SK-N-SH (cell line): ENCODE results near the gene SLC6A3. TPM values are rescaled to one million over a fixed set of nuclear protein-coding genes. Genes with fewer than 3 reads are reported as not detected.

Source experiments
- CTCF ChIA-PET: fragments of 300-600, 350-600 bp; formaldehyde crosslinking; extraction: SDS; loops from one replicate; lab custom pipeline; 2021; lab: Yijun Ruan, JAX
- POLR2A ChIA-PET: fragments of 350-600 bp; sonication (Branson Sonifier 250); formaldehyde crosslinking; extraction: SDS; loops from one replicate; lab custom pipeline; 2020; ENCODE audit warnings: antibody characterized with exemption, inconsistent platforms; lab: Yijun Ruan, JAX
- DNase-seq: peaks from one replicate; pipeline ENCODE4 v3.0.0; 2012
- H2AFZ ChIP-seq: fragments of 200-600 bp; sonication (generic); 2 replicates; pipeline ENCODE4 v1.8.1; 2016; ENCODE audit warnings: antibody characterized with exemption, mild to moderate bottlenecking, low read depth
- H3F3A ChIP-seq: fragments of 200-600 bp; sonication (generic); replicated peaks from 2 replicates; pipeline ENCODE3; 2016; ENCODE audit warnings: antibody characterized with exemption, mild to moderate bottlenecking; ENCODE audit not compliant: insufficient read depth
- H3K27ac ChIP-seq, 2 experiments: fragments of 200-500 bp in 1 of 2; fragments of 200-600 bp in 1 of 2; sonication (Bioruptor generic) in 1 of 2; sonication (generic), shearing (Covaris generic) in 1 of 2; 2 replicates each; pipeline versions ENCODE4 v1.5.1 to v1.6.1; 2014 to 2016; ENCODE audit warnings: low read depth in 2 of 2, inconsistent platforms in 1 of 2, low read length in 1 of 2, mild to moderate bottlenecking in 1 of 2, mixed read lengths in 1 of 2
- H3K27me3 ChIP-seq: fragments of 200-600 bp; sonication (generic), shearing (Covaris generic); 2 replicates; pipeline ENCODE4 v1.6.1; 2016; ENCODE audit warnings: mixed run types; ENCODE audit not compliant: insufficient read depth
- H3K36me3 ChIP-seq, 2 experiments: fragments of 200-500 bp in 1 of 2; fragments of 200-600 bp in 1 of 2; sonication (Bioruptor generic) in 1 of 2; sonication (generic) in 1 of 2; replicated peaks in 1 of 2; 2 replicates each; pipeline versions ENCODE3 to v1.5.1; 2014 to 2016; ENCODE audit warnings: low read length in 1 of 2, mild to moderate bottlenecking in 1 of 2; ENCODE audit not compliant: insufficient read depth in 2 of 2, control insufficient read depth in 1 of 2
- H3K4me1 ChIP-seq, 2 experiments: fragments of 200-500 bp in 1 of 2; fragments of 200-600 bp in 1 of 2; sonication (Bioruptor generic) in 1 of 2; sonication (generic), shearing (Covaris generic) in 1 of 2; 2 replicates each; pipeline versions ENCODE4 v1.5.1 to v1.6.1; 2014 to 2016; ENCODE audit warnings: low read depth in 1 of 2, low read length in 1 of 2, mixed run types in 1 of 2; ENCODE audit not compliant: insufficient read depth in 2 of 2, control insufficient read depth in 1 of 2
- H3K4me2 ChIP-seq: fragments of 200-600 bp; sonication (generic), shearing (Covaris generic); 2 replicates; pipeline ENCODE4 v1.6.1; 2017; ENCODE audit warnings: mixed run types
- H3K4me3 ChIP-seq, 2 experiments: fragments of 200-500 bp in 1 of 2; fragments of 200-600 bp in 1 of 2; sonication (Bioruptor generic) in 1 of 2; sonication (generic), shearing (Covaris generic) in 1 of 2; 2 replicates each; pipeline versions ENCODE4 v1.5.1 to v1.8.1; 2014 to 2016; ENCODE audit warnings: low read depth in 2 of 2, inconsistent platforms in 1 of 2, low read length in 1 of 2, mild to moderate bottlenecking in 1 of 2, mixed read lengths in 1 of 2, moderate library complexity in 1 of 2
- H3K79me2 ChIP-seq: fragments of 200-600 bp; sonication (generic); 2 replicates; pipeline ENCODE4 v1.8.1; 2017; ENCODE audit warnings: mild to moderate bottlenecking; ENCODE audit not compliant: insufficient read depth
- H3K9ac ChIP-seq: fragments of 200-600 bp; sonication (generic); 2 replicates; pipeline ENCODE4 v1.6.1; 2017; ENCODE audit warnings: mixed run types
- H3K9me2 ChIP-seq: fragments of 200-600 bp; sonication (generic); 2 replicates; pipeline ENCODE4 v1.6.1; 2017; ENCODE audit warnings: mixed run types
- H3K9me3 ChIP-seq: fragments of 200-600 bp; sonication (generic); 2 replicates; pipeline ENCODE4 v1.6.1; 2017; ENCODE audit warnings: mixed run types, mild to moderate bottlenecking, moderate library complexity
- H4K20me1 ChIP-seq: fragments of 200-600 bp; sonication (generic); 2 replicates; pipeline ENCODE4 v1.6.1; 2017; ENCODE audit warnings: mild to moderate bottlenecking, mixed run types; ENCODE audit not compliant: insufficient read depth
- ELF1 ChIP-seq: IDR thresholded peaks from 2 replicates; pipeline ENCODE4 v1.4.0; 2012
- FOSL2 ChIP-seq: IDR thresholded peaks from 2 replicates; pipeline ENCODE4 v1.4.0; 2012; ENCODE audit warnings: low read depth, mild to moderate bottlenecking, moderate library complexity, borderline replicate concordance
- FOXM1 ChIP-seq: IDR thresholded peaks from 2 replicates; pipeline ENCODE4 v1.4.0; 2012; ENCODE audit warnings: low read depth, mild to moderate bottlenecking
- GABPA ChIP-seq: IDR thresholded peaks from 2 replicates; pipeline ENCODE4 v1.4.0; 2012; ENCODE audit warnings: low read depth, mild to moderate bottlenecking
- MEF2A ChIP-seq: IDR thresholded peaks from 2 replicates; pipeline ENCODE4 v1.4.0; 2012; ENCODE audit warnings: low read depth, borderline replicate concordance
- MXI1 ChIP-seq: IDR thresholded peaks from 2 replicates; pipeline ENCODE4 v1.6.1; 2012; ENCODE audit warnings: mild to moderate bottlenecking, low read depth, low read length, improper control_type of control experiment
- NRF1 ChIP-seq: IDR thresholded peaks from 2 replicates; pipeline ENCODE4 v1.6.1; 2012; ENCODE audit warnings: low read depth, mild to moderate bottlenecking, low read length
- POLR2AphosphoS5 ChIP-seq: IDR thresholded peaks from 2 replicates; pipeline ENCODE4 v1.6.1; 2012; ENCODE audit warnings: low read depth, low read length
- RAD21 ChIP-seq: IDR thresholded peaks from 2 replicates; pipeline ENCODE4 v1.6.1; 2012; ENCODE audit warnings: mild to moderate bottlenecking, low read length
- RCOR1 ChIP-seq: fragments of 150-350 bp; IDR thresholded peaks from 2 replicates; pipeline ENCODE4 v1.6.1; 2017; ENCODE audit warnings: antibody characterized with exemption, low read length
- RFX5 ChIP-seq: IDR thresholded peaks from 2 replicates; pipeline ENCODE4 v1.6.1; 2012; ENCODE audit warnings: mild to moderate bottlenecking, improper control_type of control experiment, low read length
- SIN3A ChIP-seq: IDR thresholded peaks from 2 replicates; pipeline ENCODE4 v1.6.1; 2012; ENCODE audit warnings: low read depth, mild to moderate bottlenecking, low read length, moderate library complexity, borderline replicate concordance
- SMC3 ChIP-seq: IDR thresholded peaks from 2 replicates; pipeline ENCODE4 v1.6.1; 2012; ENCODE audit warnings: low read depth, low read length, improper control_type of control experiment
- TAF1 ChIP-seq: IDR thresholded peaks from 2 replicates; pipeline ENCODE4 v1.6.1; 2012; ENCODE audit warnings: low read depth, mild to moderate bottlenecking, low read length, moderate library complexity, borderline replicate concordance
- TEAD4 ChIP-seq: IDR thresholded peaks from 2 replicates; pipeline ENCODE4 v1.4.0; 2012; ENCODE audit warnings: mild to moderate bottlenecking, borderline replicate concordance; ENCODE audit not compliant: insufficient read depth
- WGBS: methylation state at CpG from one replicate; pipeline ENCODE4 v1.1.6; 2017; ENCODE audit warnings: low lambda C conversion rate; 5-methylcytosine and 5-hydroxymethylcytosine counted together
- polyA plus RNA-seq, 3 experiments: library from polyadenylated mRNA; depleted of rRNA; stranded (reverse); fragments of >200 nt; gene quantifications; 2 replicates each; pipeline ENCODE4 v1.2.3, GENCODE V29; 2012
- TF ChIP-seq, protein P1 (sequence below): IDR thresholded peaks from 2 replicates; pipeline ENCODE4 v1.6.1; 2012; ENCODE audit warnings: mild to moderate bottlenecking, low read depth, low read length, moderate library complexity
- TF ChIP-seq, protein P2 (sequence below): IDR thresholded peaks from 2 replicates; pipeline ENCODE4 v1.4.0; 2012; ENCODE audit warnings: low read depth
- TF ChIP-seq, protein P3 (sequence below): fragments of 200-600 bp; sonication (generic); IDR thresholded peaks from 2 replicates; pipeline ENCODE4 v1.6.1; 2017; ENCODE audit warnings: antibody characterized with exemption, mild to moderate bottlenecking, moderate library complexity
- TF ChIP-seq, protein P4 (sequence below): IDR thresholded peaks from 2 replicates; pipeline ENCODE4 v1.4.0; 2012; ENCODE audit warnings: low read depth, borderline replicate concordance
- TF ChIP-seq, protein P5 (sequence below): fragments of 150-350 bp; IDR thresholded peaks from 2 replicates; pipeline ENCODE4 v1.6.1; 2016; ENCODE audit warnings: mild to moderate bottlenecking, low read depth, low read length
- TF ChIP-seq, protein P6 (sequence below): IDR thresholded peaks from 2 replicates; pipeline ENCODE4 v1.4.0; 2012; ENCODE audit warnings: low read depth, borderline replicate concordance

The SLC6A3 gene
- polyA plus RNA-seq, 1 of the 3 experiments (the other 2 are of a cell fraction), result not detected

DNA sequence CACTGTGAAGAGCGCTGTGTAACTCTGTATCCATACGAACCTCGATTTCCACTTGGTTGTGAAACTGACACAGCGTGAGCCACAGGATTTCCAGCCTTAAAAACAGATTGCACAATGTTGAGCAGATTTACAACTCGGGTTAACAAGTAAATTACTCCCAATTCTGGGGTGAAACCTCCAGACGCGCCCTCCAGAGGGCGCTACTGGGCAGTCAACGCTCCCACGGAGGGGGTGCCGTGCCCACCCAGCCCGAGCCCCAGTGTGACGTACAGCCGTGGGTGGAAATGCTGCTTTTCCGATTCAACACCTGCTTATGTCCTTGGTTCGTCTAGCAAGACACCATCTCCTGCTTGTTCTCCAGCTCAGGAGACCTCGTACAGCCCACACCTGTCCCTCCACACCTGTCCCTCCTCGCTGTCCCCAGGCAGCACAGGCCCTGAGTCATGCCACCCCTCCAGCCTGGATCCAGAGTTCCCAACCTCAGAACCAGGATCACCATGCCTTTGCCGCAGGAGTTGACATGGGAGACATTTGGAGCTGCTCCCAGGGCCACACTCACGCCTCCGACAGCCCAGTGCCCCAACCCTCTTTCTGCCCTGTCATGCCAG lies 34.4 kb upstream of the SLC6A3 start:
- Histone ChIP-seq H3K36me3 (peaks cover 3 to 45% of the 10 kb centered on the region in 2 experiments), H4K20me1 (0 out of 2 replicates have a peak, but pooled peaks cover 4% of the 10 kb centered on the region), H3K27me3 (no peaks in the 10 kb centered on the region), H3K27ac (no peak overlapping the region), H3K4me1 (no peaks in the 10 kb centered on the region), H3K9ac (no peak overlapping the region), H3K4me3 (no peak overlapping the region; a peak in 1 of 4 replicates), H3K9me2 (no peaks in the 10 kb centered on the region), H3K79me2 (no peaks in the 10 kb centered on the region), H3K9me3 (no peaks in the 10 kb centered on the region), H2AFZ (no peak overlapping the region), H3F3A (no peaks in the 10 kb centered on the region), H3K4me2 (no peak overlapping the region)
- DNase-seq, result peak; percentile 87
- POLR2A ChIA-PET, result no interaction called here
- CTCF ChIA-PET, result interaction anchor here (0.6 to 4.8 kb wide), 15 partner anchors 9 to 173 kb away, joined by 3 to 32 read pairs (median 4); no protein-coding TSS in a partner anchor
- WGBS, result 77% methylated on average over 17 of the region's 21 CpGs
- TF ChIP-seq TAF1, result no peak
- no peak for TF ChIP-seq MEF2A
- TF ChIP-seq, protein P1, sequence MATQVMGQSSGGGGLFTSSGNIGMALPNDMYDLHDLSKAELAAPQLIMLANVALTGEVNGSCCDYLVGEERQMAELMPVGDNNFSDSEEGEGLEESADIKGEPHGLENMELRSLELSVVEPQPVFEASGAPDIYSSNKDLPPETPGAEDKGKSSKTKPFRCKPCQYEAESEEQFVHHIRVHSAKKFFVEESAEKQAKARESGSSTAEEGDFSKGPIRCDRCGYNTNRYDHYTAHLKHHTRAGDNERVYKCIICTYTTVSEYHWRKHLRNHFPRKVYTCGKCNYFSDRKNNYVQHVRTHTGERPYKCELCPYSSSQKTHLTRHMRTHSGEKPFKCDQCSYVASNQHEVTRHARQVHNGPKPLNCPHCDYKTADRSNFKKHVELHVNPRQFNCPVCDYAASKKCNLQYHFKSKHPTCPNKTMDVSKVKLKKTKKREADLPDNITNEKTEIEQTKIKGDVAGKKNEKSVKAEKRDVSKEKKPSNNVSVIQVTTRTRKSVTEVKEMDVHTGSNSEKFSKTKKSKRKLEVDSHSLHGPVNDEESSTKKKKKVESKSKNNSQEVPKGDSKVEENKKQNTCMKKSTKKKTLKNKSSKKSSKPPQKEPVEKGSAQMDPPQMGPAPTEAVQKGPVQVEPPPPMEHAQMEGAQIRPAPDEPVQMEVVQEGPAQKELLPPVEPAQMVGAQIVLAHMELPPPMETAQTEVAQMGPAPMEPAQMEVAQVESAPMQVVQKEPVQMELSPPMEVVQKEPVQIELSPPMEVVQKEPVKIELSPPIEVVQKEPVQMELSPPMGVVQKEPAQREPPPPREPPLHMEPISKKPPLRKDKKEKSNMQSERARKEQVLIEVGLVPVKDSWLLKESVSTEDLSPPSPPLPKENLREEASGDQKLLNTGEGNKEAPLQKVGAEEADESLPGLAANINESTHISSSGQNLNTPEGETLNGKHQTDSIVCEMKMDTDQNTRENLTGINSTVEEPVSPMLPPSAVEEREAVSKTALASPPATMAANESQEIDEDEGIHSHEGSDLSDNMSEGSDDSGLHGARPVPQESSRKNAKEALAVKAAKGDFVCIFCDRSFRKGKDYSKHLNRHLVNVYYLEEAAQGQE, result no peak
- TF ChIP-seq NRF1, result no peak
- TF ChIP-seq SMC3, result 0 out of 2 replicates have a peak, but pooled peaks have one; percentile 33
- TF ChIP-seq, protein P2, sequence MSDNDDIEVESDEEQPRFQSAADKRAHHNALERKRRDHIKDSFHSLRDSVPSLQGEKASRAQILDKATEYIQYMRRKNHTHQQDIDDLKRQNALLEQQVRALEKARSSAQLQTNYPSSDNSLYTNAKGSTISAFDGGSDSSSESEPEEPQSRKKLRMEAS, result no peak
- TF ChIP-seq GABPA, result no peak
- TF ChIP-seq FOXM1, result no peak
- TF ChIP-seq, protein P3, sequence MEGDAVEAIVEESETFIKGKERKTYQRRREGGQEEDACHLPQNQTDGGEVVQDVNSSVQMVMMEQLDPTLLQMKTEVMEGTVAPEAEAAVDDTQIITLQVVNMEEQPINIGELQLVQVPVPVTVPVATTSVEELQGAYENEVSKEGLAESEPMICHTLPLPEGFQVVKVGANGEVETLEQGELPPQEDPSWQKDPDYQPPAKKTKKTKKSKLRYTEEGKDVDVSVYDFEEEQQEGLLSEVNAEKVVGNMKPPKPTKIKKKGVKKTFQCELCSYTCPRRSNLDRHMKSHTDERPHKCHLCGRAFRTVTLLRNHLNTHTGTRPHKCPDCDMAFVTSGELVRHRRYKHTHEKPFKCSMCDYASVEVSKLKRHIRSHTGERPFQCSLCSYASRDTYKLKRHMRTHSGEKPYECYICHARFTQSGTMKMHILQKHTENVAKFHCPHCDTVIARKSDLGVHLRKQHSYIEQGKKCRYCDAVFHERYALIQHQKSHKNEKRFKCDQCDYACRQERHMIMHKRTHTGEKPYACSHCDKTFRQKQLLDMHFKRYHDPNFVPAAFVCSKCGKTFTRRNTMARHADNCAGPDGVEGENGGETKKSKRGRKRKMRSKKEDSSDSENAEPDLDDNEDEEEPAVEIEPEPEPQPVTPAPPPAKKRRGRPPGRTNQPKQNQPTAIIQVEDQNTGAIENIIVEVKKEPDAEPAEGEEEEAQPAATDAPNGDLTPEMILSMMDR, result peak; percentile 71
- no peak for TF ChIP-seq RCOR1
- TF ChIP-seq RAD21, result peak; percentile 39
- TF ChIP-seq, protein P4, sequence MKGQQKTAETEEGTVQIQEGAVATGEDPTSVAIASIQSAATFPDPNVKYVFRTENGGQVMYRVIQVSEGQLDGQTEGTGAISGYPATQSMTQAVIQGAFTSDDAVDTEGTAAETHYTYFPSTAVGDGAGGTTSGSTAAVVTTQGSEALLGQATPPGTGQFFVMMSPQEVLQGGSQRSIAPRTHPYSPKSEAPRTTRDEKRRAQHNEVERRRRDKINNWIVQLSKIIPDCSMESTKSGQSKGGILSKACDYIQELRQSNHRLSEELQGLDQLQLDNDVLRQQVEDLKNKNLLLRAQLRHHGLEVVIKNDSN, result no peak
- no peak for TF ChIP-seq RFX5
- TF ChIP-seq, protein P5, sequence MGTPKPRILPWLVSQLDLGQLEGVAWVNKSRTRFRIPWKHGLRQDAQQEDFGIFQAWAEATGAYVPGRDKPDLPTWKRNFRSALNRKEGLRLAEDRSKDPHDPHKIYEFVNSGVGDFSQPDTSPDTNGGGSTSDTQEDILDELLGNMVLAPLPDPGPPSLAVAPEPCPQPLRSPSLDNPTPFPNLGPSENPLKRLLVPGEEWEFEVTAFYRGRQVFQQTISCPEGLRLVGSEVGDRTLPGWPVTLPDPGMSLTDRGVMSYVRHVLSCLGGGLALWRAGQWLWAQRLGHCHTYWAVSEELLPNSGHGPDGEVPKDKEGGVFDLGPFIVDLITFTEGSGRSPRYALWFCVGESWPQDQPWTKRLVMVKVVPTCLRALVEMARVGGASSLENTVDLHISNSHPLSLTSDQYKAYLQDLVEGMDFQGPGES, result no peak
- TF ChIP-seq POLR2AphosphoS5, result no peak
- no peak for TF ChIP-seq FOSL2
- TF ChIP-seq SIN3A, result no peak
- TF ChIP-seq TEAD4, result no peak
- TF ChIP-seq ELF1, result no peak
- TF ChIP-seq, protein P6, sequence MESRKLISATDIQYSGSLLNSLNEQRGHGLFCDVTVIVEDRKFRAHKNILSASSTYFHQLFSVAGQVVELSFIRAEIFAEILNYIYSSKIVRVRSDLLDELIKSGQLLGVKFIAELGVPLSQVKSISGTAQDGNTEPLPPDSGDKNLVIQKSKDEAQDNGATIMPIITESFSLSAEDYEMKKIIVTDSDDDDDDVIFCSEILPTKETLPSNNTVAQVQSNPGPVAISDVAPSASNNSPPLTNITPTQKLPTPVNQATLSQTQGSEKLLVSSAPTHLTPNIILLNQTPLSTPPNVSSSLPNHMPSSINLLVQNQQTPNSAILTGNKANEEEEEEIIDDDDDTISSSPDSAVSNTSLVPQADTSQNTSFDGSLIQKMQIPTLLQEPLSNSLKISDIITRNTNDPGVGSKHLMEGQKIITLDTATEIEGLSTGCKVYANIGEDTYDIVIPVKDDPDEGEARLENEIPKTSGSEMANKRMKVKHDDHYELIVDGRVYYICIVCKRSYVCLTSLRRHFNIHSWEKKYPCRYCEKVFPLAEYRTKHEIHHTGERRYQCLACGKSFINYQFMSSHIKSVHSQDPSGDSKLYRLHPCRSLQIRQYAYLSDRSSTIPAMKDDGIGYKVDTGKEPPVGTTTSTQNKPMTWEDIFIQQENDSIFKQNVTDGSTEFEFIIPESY, result no peak
- TF ChIP-seq MXI1, result no peak
